ENCODE results near the gene B3GALT4. TPM values are rescaled to one million over a fixed set of nuclear protein-coding genes. Genes with fewer than 3 reads are reported as not detected.

B3GALT4 gene
- total and polyA plus RNA-seq, 2 of the 13 experiments (the other 11 are each of a cell fraction or from before 2014, with no cell fraction given) = 0.04 to 0.27 TPM

DNA sequence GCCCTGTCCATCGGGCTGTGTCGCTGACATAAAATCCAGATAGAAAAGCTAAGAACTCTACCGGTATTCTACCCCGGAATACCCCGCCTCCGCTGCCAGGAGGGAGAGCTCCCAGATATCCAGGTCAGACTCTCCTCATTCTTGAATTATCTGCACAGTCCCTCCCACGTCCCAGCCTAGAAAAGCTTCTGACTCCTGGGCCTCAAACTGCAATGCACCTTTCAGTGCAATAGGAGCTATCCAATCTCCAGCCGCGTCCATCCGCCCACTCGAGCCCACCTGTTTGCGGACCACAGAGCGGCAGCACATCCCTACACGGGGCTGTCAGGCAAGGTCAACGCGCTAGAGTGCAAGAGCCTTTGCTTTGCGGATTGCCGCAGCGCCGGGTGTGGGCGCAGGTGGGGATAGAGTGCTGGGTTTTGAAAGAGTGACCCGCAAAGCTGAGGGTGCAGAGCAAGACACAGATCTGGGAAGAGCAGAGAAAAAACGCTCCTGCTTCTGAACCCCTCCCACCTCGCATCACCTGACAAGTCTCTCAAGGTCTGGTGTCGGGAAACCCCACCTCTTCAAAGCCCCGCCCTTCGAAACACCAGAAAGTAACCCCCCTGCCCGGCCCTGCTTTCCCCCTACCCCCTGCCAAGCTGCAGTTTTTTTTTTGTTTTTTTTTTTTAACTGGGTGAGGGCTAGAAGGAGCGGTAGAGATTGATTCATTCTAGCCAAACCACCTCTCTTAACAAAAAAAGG lies 35.6 kb downstream of the B3GALT4 start (continued):
- TF ChIP-seq MEF2D (CRISPR knock-in tag; IDR thresholded peaks at IDR 0.05) = no peak
- no peak for TF ChIP-seq ZNF263 (CRISPR knock-in tag; IDR thresholded peaks at IDR 0.05)
- TF ChIP-seq, protein P1, sequence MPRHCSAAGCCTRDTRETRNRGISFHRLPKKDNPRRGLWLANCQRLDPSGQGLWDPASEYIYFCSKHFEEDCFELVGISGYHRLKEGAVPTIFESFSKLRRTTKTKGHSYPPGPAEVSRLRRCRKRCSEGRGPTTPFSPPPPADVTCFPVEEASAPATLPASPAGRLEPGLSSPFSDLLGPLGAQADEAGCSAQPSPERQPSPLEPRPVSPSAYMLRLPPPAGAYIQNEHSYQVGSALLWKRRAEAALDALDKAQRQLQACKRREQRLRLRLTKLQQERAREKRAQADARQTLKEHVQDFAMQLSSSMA (CRISPR knock-in tag; IDR thresholded peaks at IDR 0.05) = no peak
- TF ChIP-seq, protein P2, sequence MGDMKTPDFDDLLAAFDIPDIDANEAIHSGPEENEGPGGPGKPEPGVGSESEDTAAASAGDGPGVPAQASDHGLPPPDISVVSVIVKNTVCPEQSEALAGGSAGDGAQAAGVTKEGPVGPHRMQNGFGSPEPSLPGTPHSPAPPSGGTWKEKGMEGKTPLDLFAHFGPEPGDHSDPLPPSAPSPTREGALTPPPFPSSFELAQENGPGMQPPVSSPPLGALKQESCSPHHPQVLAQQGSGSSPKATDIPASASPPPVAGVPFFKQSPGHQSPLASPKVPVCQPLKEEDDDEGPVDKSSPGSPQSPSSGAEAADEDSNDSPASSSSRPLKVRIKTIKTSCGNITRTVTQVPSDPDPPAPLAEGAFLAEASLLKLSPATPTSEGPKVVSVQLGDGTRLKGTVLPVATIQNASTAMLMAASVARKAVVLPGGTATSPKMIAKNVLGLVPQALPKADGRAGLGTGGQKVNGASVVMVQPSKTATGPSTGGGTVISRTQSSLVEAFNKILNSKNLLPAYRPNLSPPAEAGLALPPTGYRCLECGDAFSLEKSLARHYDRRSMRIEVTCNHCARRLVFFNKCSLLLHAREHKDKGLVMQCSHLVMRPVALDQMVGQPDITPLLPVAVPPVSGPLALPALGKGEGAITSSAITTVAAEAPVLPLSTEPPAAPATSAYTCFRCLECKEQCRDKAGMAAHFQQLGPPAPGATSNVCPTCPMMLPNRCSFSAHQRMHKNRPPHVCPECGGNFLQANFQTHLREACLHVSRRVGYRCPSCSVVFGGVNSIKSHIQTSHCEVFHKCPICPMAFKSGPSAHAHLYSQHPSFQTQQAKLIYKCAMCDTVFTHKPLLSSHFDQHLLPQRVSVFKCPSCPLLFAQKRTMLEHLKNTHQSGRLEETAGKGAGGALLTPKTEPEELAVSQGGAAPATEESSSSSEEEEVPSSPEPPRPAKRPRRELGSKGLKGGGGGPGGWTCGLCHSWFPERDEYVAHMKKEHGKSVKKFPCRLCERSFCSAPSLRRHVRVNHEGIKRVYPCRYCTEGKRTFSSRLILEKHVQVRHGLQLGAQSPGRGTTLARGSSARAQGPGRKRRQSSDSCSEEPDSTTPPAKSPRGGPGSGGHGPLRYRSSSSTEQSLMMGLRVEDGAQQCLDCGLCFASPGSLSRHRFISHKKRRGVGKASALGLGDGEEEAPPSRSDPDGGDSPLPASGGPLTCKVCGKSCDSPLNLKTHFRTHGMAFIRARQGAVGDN (CRISPR knock-in tag; IDR thresholded peaks at IDR 0.05) = peak; percentile 72
- TF ChIP-seq EHMT2 (IDR thresholded peaks at IDR 0.05; ENCODE audit: borderline replicate concordance, low read depth, low read length) = no peak
- TF ChIP-seq, protein P3, sequence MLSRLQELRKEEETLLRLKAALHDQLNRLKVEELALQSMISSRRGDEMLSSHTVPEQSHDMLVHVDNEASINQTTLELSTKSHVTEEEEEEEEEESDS (CRISPR knock-in tag; IDR thresholded peaks at IDR 0.05; ENCODE audit: borderline replicate concordance) = no peak
- no peak for TF ChIP-seq ZNF577 (CRISPR knock-in tag; IDR thresholded peaks at IDR 0.05; ENCODE audit: borderline replicate concordance, low read depth)
- TF ChIP-seq, protein P4, sequence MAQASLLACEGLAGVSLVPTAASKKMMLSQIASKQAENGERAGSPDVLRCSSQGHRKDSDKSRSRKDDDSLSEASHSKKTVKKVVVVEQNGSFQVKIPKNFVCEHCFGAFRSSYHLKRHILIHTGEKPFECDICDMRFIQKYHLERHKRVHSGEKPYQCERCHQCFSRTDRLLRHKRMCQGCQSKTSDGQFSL (CRISPR knock-in tag; IDR thresholded peaks at IDR 0.05) = no peak
- peak; percentile 48; the same call in 1 of the 2 replicates for TF ChIP-seq GATAD1 (CRISPR knock-in tag; IDR thresholded peaks at IDR 0.05)
- TF ChIP-seq KAT7 (CRISPR knock-in tag; IDR thresholded peaks at IDR 0.05; ENCODE audit: borderline replicate concordance) = no peak; the same call in 1 of the 2 replicates
- 0 out of 2 replicates have a peak, but pooled peaks have one; percentile 61 for TF ChIP-seq ZNF543 (CRISPR knock-in tag; IDR thresholded peaks at IDR 0.05)
- TF ChIP-seq, protein P5, sequence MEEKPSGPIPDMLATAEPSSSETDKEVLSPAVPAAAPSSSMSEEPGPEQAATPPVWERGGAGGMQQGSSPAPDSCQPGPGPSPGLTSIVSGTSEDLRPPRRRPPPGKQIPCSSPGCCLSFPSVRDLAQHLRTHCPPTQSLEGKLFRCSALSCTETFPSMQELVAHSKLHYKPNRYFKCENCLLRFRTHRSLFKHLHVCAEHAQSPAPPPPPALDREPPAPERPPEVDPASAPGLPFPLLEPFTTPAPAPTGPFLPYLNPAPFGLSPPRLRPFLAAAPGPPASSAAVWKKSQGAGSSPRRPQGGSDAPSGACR (CRISPR knock-in tag; IDR thresholded peaks at IDR 0.05) = 0 out of 2 replicates have a peak, but pooled peaks have one; percentile 31
- TF ChIP-seq, protein P6, sequence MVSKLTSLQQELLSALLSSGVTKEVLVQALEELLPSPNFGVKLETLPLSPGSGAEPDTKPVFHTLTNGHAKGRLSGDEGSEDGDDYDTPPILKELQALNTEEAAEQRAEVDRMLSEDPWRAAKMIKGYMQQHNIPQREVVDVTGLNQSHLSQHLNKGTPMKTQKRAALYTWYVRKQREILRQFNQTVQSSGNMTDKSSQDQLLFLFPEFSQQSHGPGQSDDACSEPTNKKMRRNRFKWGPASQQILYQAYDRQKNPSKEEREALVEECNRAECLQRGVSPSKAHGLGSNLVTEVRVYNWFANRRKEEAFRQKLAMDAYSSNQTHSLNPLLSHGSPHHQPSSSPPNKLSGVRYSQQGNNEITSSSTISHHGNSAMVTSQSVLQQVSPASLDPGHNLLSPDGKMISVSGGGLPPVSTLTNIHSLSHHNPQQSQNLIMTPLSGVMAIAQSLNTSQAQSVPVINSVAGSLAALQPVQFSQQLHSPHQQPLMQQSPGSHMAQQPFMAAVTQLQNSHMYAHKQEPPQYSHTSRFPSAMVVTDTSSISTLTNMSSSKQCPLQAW (CRISPR knock-in tag; IDR thresholded peaks at IDR 0.05) = peak; percentile 71; the same call in 1 of the 2 replicates
- no peak for TF ChIP-seq RARG (CRISPR knock-in tag; IDR thresholded peaks at IDR 0.05; ENCODE audit: low read depth)
